Gastroesophageal sphincter (tissue), 4 donors: Measurements from ENCODE around the gene WDR75. TPM values are rescaled to one million over a fixed set of nuclear protein-coding genes. Genes with fewer than 3 reads are reported as not detected.

Source experiments
- ATAC-seq: fragments of 150-250 bp; one replicate; pipeline ENCODE4 v1.9.1; 2016; ENCODE audit warnings: mild to moderate bottlenecking, moderate library complexity
- H3K27ac ChIP-seq, 4 donors: fragments of 200-600 bp; sonication (generic) in 3 of 4; 1 replicate in 3 of 4; 2 replicates in 1 of 4; pipeline ENCODE4 v1.5.1; 2016 to 2019
- H3K27me3 ChIP-seq: fragments of 200-600 bp; sonication (generic); one replicate; pipeline ENCODE4 v1.5.1; 2019
- H3K36me3 ChIP-seq, 2 donors: fragments of 200-600 bp; sonication (generic); one replicate each; pipeline ENCODE4 v1.5.1; 2019; ENCODE audit warnings: control low read depth in 1 of 2
- H3K4me1 ChIP-seq, 3 donors: fragments of 200-600 bp; sonication (generic); 1 replicate in 2 of 3; 2 replicates in 1 of 3; pipeline ENCODE4 v1.5.1; 2016 to 2019; ENCODE audit warnings: control low read depth in 2 of 3
- H3K4me3 ChIP-seq, 2 donors: fragments of 200-600 bp; sonication (generic); one replicate each; pipeline ENCODE4 v1.5.1; 2019; ENCODE audit warnings: mild to moderate bottlenecking in 1 of 2, moderate library complexity in 1 of 2
- H3K9me3 ChIP-seq, 3 donors: fragments of 200-600 bp; sonication (generic); one replicate each; pipeline ENCODE4 v1.5.1; 2017 to 2019; ENCODE audit warnings: control low read depth in 2 of 3
- EP300 ChIP-seq: sonication (generic); formaldehyde crosslinking; IDR thresholded peaks from one replicate; pipeline ENCODE4 v1.6.1; 2017; ENCODE audit warnings: antibody characterized with exemption, mild to moderate bottlenecking
- POLR2A ChIP-seq, 2 donors: fragments of 450-650 bp; IDR thresholded peaks; one replicate each; pipeline ENCODE4 v1.6.1; 2017; ENCODE audit warnings: antibody characterized with exemption in 2 of 2, mild to moderate bottlenecking in 2 of 2, moderate library complexity in 1 of 2
- POLR2AphosphoS5 ChIP-seq: sonication (generic); formaldehyde crosslinking; IDR thresholded peaks from one replicate; pipeline ENCODE4 v1.6.1; 2017; ENCODE audit warnings: antibody characterized with exemption
- WGBS, 2 donors: methylation state at CpG; one replicate each; pipeline ENCODE4 v1.1.5; 2018; ENCODE audit warnings: low coverage in 1 of 2; 5-methylcytosine and 5-hydroxymethylcytosine counted together
- total RNA-seq, 4 donors: library from RNA; depleted of rRNA; stranded (reverse); fragments of >200 nt; gene quantifications; one replicate each; pipeline ENCODE4 v1.1.0, GENCODE V29; 2016
- TF ChIP-seq, protein P1 (sequence below), 4 experiments: fragments of 200-600 bp in 2 of 4; fragments of 450-650 bp in 2 of 4; sonication (generic) in 1 of 4; IDR thresholded peaks; one replicate each; pipeline ENCODE4 v1.5.1; 2017 to 2019; ENCODE audit warnings: antibody characterized with exemption in 4 of 4, mild to moderate bottlenecking in 2 of 4, moderate library complexity in 2 of 4

Gene WDR75
- total RNA-seq, 4 donors from 2014 or later = 19.7 to 42.6 (median 28.3) TPM

DNA sequence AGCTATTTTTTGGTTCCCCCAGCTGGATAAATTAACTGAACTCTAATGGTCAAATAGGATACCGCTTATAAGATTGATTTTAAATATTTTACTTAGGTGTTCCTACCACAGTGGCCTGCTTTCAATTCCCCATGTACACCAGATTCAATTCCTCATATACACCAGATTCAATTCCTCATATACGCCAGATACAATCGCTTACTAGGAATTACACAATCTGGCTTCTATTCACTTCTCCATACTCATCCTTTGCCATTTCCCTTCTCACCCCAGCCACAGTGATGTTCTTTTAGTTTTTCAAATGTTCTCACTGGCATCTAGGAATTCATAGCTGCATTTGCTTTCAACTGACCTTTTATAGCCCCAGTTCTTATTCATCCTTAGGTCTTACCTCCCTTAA lies 72.8 kb downstream of the WDR75 start:
- Histone ChIP-seq H3K27ac (no peak overlapping the region), H3K9me3 (no peaks in the 10 kb centered on the region), H3K4me1 (peaks cover 0 to 2% (median 0%) of the 10 kb centered on the region in 3 donors), H3K36me3 (no peaks in the 10 kb centered on the region), H3K27me3 (no peaks in the 10 kb centered on the region), H3K4me3 (no peak overlapping the region)
- peak; percentile 46 for ATAC-seq
- TF ChIP-seq EP300 = no peak
- TF ChIP-seq POLR2A (IDR thresholded peaks at IDR 0.05) = no peak
- TF ChIP-seq POLR2AphosphoS5 = no peak
- TF ChIP-seq, protein P1, sequence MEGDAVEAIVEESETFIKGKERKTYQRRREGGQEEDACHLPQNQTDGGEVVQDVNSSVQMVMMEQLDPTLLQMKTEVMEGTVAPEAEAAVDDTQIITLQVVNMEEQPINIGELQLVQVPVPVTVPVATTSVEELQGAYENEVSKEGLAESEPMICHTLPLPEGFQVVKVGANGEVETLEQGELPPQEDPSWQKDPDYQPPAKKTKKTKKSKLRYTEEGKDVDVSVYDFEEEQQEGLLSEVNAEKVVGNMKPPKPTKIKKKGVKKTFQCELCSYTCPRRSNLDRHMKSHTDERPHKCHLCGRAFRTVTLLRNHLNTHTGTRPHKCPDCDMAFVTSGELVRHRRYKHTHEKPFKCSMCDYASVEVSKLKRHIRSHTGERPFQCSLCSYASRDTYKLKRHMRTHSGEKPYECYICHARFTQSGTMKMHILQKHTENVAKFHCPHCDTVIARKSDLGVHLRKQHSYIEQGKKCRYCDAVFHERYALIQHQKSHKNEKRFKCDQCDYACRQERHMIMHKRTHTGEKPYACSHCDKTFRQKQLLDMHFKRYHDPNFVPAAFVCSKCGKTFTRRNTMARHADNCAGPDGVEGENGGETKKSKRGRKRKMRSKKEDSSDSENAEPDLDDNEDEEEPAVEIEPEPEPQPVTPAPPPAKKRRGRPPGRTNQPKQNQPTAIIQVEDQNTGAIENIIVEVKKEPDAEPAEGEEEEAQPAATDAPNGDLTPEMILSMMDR (IDR thresholded peaks at IDR 0.05) = no peak
- WGBS, 2 donors = 81 to 96% methylated on average over 3 of the region's 3 CpGs

DNA sequence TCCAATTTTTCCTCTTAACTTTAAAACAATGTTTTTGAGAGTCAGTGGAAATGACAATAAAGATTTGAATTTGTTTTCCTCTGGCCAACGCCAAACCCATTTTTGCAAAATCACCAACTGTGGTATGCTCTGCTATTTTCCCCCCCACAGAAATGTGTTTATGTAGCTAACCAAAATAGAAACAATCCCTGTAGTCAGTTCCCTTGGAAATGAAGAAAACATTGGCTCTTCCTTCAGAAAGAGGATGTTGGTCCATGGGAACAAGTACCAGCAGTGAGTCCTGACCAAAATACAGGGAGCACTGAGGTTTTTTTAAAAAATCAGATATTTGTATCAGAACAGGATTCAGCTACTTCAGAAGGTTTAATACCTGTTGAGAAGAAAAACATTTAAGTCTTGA lies 74.0 kb downstream of the WDR75 start:
- WGBS, 2 donors = 17 to 42% methylated on average over 1 of the region's 1 CpG
- ATAC-seq = no peak
- Histone ChIP-seq H3K36me3 (no peaks in the 10 kb centered on the region), H3K27me3 (no peaks in the 10 kb centered on the region), H3K9me3 (no peaks in the 10 kb centered on the region), H3K4me1 (peaks cover 0 to 2% (median 0%) of the 10 kb centered on the region in 3 donors), H3K27ac (no peak overlapping the region), H3K4me3 (no peak overlapping the region)
- TF ChIP-seq POLR2A (IDR thresholded peaks at IDR 0.05) = no peak
- TF ChIP-seq, protein P1 (IDR thresholded peaks at IDR 0.05) = no peak
- no peak for TF ChIP-seq EP300
- TF ChIP-seq POLR2AphosphoS5 = no peak

DNA sequence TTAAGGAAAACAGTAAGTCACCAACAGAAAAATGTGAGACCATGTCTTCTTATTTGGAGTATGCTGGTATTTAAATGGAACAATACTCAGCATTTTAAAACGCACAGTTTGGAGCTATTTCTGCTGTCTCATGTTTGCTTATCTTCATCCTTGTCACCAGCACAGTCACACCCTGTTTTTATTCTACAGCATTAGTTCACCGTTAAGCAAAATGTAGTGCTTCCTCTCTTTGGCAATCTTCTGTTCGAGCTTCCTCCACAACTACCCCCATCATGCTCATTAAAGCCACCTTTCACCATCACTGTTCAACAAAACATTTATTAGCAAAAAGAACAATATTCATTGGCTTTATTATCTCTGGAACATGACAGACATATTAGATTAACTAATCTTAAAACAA lies 75.3 kb downstream of the WDR75 start:
- WGBS, 2 donors = 72 to 86% methylated on average over 3 of the region's 3 CpGs

DNA sequence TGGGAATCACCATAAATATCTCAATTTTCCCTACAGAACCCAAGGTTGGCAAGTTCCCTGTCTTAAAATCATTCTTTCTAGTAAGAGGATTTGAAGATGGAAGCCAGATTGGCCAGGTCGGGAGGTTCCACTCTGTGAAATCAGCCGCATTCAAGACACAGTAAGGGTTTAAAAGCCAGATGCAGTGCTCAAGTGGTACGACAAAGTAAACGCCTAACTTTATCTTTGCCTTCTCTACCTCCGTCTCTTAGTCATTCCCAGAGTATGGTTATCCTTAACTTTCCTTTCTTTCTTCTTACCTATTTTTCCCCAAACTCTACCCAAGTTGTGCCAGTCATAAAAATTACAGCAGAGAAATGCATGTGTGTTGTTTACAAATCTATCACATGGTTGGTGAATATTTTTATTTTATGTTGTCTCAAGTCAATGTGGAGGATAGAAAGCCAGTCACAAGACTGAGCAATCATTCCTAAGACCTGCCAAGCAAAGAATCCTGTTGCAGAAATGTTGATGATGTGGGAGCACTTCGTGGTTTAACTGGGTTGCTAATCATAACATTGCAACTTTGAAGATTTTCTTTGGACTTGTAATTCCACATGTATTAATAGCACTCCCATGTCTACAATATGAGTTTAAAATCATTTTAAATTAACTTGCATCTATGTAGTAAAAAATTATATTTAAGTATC lies 76.7 kb downstream of the WDR75 start:
- Histone ChIP-seq H3K4me1 (peaks cover 0 to 20% (median 4%) of the 10 kb centered on the region in 3 donors), H3K9me3 (no peaks in the 10 kb centered on the region), H3K27me3 (no peaks in the 10 kb centered on the region), H3K4me3 (no peak overlapping the region), H3K27ac (no peak overlapping the region), H3K36me3 (no peaks in the 10 kb centered on the region)
- no peak for ATAC-seq
- no peak for TF ChIP-seq POLR2AphosphoS5
- no peak for TF ChIP-seq POLR2A (IDR thresholded peaks at IDR 0.05)
- TF ChIP-seq, protein P1 (IDR thresholded peaks at IDR 0.05) = no peak
- no peak for TF ChIP-seq EP300
- 80 to 84% methylated on average over 6 of the region's 6 CpGs for WGBS, 2 donors

More for the DNA sequence above, 75.3 kb downstream of the WDR75 start:
- ATAC-seq = no peak
- Histone ChIP-seq H3K9me3 (no peaks in the 10 kb centered on the region), H3K27ac (no peak overlapping the region), H3K4me3 (no peak overlapping the region), H3K36me3 (no peaks in the 10 kb centered on the region), H3K27me3 (no peaks in the 10 kb centered on the region), H3K4me1 (peaks cover 0 to 7% (median 2%) of the 10 kb centered on the region in 3 donors)
- TF ChIP-seq POLR2AphosphoS5 = no peak
- no peak for TF ChIP-seq POLR2A (IDR thresholded peaks at IDR 0.05)
- TF ChIP-seq, protein P1 (IDR thresholded peaks at IDR 0.05) = no peak
- TF ChIP-seq EP300 = no peak
